SW480 (cell line): ENCODE data around the gene FUT2.
A peak's percentile ranks its signal among the peaks of the same experiment; 100 is the strongest.

Source experiments
- DNase-seq: peaks from one replicate; pipeline ENCODE4 v3.0.0-alpha.2; 2016; ENCODE audit warnings: low spot score

The FUT2 gene

DNA sequence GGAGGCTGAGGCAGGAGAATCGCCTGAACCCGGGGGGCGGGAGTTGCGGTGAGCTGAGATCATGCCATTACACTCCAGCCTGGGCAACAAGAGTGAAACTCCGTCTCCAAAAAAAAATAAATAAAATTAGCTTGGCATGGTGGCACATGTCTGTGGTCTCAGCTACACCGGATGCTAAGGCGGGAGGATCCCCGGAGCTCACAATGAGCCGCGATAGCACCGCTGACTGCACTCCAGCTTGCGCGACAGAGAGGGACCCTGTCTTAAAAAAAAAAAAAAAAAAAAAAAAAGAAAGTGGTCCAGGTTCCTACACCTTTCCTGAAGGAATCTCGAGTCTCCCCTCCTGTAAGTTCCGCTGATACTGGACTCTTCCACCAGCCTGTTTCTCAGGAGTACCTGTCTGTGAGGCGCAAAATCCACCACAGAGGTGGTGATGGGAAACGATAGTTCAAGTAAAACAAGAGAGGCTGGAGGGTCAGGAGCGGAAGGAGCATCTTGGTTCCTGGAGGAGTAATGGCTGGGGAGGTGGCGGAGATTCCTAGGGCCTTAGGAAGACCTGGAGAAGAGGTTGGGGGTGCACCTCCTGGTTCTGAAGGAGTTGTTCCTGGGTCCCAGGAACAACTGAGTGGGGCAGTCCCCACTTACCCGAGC lies 56.2 kb downstream of the FUT2 start:
- peak; percentile 25 for DNase-seq

DNA sequence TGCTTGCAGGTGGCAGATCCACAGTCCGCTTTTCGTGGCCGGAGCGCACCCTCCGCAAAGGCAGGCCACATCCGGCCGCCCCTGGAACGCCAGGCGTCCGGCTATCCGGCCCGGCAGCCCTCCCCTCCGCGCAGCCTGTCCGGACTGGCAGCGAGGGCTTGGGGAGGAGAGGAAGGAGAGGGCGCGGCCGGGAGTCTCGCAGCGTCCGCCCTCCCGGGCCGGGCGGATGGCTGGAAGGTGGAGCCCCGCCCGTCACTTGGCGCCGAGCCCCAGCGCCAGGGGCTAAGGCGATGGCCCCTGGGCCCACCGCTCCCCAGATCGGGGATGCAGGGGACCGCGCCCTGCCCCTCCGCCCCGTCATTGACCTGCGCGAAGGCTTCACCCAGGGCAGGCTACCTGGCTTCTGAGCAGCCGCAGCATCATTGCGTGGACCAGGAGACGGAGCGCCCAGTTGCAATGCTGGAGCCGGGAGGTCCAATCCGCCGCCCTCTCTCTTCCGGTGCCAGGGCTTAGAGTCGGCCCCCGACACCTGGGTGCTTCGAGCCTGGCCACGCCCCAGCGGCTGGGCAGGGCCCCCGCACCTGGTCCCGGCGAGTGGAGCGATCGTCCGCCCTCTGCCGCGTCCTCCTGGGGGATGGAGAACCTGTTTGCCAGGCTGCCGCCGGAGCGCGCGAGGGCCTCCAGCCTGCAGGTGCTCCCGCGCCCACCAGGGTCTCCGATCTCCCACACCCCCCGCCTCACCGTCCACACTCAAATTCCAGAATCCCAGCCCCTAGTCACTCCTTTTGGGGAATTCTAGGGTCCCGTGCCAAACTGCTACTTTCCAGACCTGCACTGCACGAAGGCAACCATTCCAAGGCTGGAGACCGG lies 57.0 kb downstream of the FUT2 start, which contains the start of gene FUT1:
TSS of gene FUT1 (minus strand) at position 146 of the 870 bp plus-strand sequence. CDS start 1,360 bp downstream, outside the sequence.
- peak; percentile 98 for DNase-seq

DNA sequence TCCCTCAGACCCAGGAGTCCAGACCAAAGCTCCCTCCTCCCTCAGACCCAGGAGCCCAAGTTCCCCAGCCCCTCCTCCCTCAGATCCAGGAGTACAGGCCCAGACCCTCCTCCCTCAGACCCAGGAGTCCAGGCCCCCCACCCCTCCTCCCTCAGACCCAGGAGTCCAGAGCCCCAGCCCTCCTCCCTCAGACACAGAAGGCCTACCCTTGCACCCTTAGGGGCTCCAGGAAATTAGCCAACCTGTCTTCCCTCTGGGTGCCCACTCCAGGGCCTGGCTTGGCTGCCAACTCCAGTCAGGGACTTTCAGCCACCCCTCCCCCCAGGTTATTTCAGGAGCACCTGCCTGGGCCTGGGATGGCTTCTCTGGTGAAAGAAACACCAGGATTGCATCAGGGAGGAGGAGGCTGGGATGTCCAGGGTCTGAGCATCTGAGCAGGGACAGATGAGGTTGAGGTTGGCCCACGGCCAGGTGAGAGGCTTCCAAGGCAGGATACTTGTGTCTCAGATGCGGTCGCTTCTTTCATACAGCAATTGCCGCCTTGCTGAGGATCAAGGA lies 59.4 kb downstream of the FUT2 start, which contains the start of gene FGF21:
TSS of gene FGF21 (plus strand) at position 441 of the 558 bp plus-strand sequence. CDS start 713 bp downstream, outside the sequence.
- DNase-seq: peak; percentile 95
